Ovary (tissue), 3 donors: ENCODE results near the gene BHLHE41.

Experiments
- EP300 ChIP-seq: sonication (generic); formaldehyde crosslinking; IDR thresholded peaks from one replicate; pipeline ENCODE4 v1.6.1; 2017; ENCODE audit warnings: antibody characterized with exemption
- POLR2A ChIP-seq: fragments of 450-650 bp; IDR thresholded peaks from one replicate; pipeline ENCODE4 v1.6.1; 2017; ENCODE audit warnings: antibody characterized with exemption, mild to moderate bottlenecking, moderate library complexity
- TF ChIP-seq, protein P1 (sequence below), 3 donors: fragments of 450-650 bp in 2 of 3; fragments of 200-600 bp in 1 of 3; IDR thresholded peaks; one replicate each; pipeline versions ENCODE4 v1.5.1 to v1.8.0; 2016 to 2022; ENCODE audit warnings: antibody characterized with exemption in 3 of 3, mild to moderate bottlenecking in 1 of 3
- donor health status: DM: no; HTN: no; CAD: no.

DNA sequence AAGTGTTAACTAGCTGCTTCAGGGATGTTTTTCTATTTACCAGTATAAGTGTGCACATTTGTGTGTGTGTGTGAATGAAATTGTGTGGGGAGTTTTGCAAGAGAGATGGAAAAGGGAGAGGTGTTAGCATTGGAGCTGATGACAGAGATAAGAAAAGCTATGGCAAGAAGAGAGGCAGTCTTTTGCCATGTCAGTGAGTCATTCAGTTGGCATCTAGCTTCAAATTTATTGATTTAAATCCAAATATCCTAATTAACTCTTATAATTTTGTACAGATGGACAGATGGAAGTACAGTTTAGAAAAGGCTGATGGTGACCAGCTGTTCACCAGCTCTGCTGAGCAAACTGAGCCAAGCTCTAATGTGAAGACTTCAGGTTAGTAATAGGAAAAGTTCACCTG, 3.3 kb upstream of the BHLHE41 start:
- TF ChIP-seq, protein P1, sequence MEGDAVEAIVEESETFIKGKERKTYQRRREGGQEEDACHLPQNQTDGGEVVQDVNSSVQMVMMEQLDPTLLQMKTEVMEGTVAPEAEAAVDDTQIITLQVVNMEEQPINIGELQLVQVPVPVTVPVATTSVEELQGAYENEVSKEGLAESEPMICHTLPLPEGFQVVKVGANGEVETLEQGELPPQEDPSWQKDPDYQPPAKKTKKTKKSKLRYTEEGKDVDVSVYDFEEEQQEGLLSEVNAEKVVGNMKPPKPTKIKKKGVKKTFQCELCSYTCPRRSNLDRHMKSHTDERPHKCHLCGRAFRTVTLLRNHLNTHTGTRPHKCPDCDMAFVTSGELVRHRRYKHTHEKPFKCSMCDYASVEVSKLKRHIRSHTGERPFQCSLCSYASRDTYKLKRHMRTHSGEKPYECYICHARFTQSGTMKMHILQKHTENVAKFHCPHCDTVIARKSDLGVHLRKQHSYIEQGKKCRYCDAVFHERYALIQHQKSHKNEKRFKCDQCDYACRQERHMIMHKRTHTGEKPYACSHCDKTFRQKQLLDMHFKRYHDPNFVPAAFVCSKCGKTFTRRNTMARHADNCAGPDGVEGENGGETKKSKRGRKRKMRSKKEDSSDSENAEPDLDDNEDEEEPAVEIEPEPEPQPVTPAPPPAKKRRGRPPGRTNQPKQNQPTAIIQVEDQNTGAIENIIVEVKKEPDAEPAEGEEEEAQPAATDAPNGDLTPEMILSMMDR (IDR thresholded peaks at IDR 0.05) = no peak
- no peak for TF ChIP-seq POLR2A
- no peak for TF ChIP-seq EP300
